ENCODE measurements around the gene SLAMF6.

- TF ChIP-seq EZH2 (IDR thresholded peaks at IDR 0.05; ENCODE audit: insufficient read depth, poor library complexity, severe bottlenecking): no peak
- TF ChIP-seq EZH2phosphoT487 (IDR thresholded peaks at IDR 0.05; ENCODE audit: insufficient read depth, low read depth): no peak
Observed at GRCh38 chr1:160453443-160453842, 69.6 kb downstream of the SLAMF6 start.

Data from GM23248 (cell line).